Panc1 (cell line): ENCODE data around the gene TRAPPC8. TPM values are rescaled to one million over a fixed set of nuclear protein-coding genes. Genes with fewer than 3 reads are reported as not detected.

Experiments used
- ATAC-seq: fragments of 200-7000 bp; cut with Tn5 transposase; 2 replicates; pipeline ENCODE4 v1.9.1; 2020; ENCODE audit warnings: mild to moderate bottlenecking, moderate library complexity
- BruUV-seq: library from RNA; stranded (reverse); fragments of 400-500 nt; replicated peaks from 2 replicates; lab custom pipeline; 2021; lab: Mats Ljungman, UMichigan
- CTCF ChIA-PET: fragments of 300-600 bp; sonication (Branson Sonifier 250); formaldehyde crosslinking; loops from one replicate; lab custom pipeline; 2022; ENCODE audit warnings: antibody characterized with exemption; lab: Charles Lee
- POLR2A ChIA-PET: fragments of 300-600 bp; sonication (Branson Sonifier 250); formaldehyde crosslinking; loops from one replicate; lab custom pipeline; 2022; ENCODE audit warnings: antibody characterized with exemption; lab: Charles Lee
- DNase-seq: peaks from one replicate; pipeline ENCODE4 v3.0.0-alpha.2; 2010; ENCODE audit warnings: low read depth, low spot score
- H3K27ac ChIP-seq: 2 replicates; pipeline ENCODE4 v1.5.1; 2011; ENCODE audit warnings: mild to moderate bottlenecking, low read length, inconsistent platforms
- H3K27me3 ChIP-seq: fragments of 200-500 bp; sonication (Bioruptor generic); 2 replicates; pipeline ENCODE4 v1.6.0; 2014; ENCODE audit warnings: low read length, inconsistent platforms; ENCODE audit not compliant: control insufficient read depth, insufficient read depth
- H3K36me3 ChIP-seq: fragments of 200-500 bp; sonication (Bioruptor generic); 2 replicates; pipeline ENCODE4 v1.5.1; 2014; ENCODE audit warnings: inconsistent platforms, mild to moderate bottlenecking, low read length, moderate library complexity; ENCODE audit not compliant: control insufficient read depth, insufficient read depth
- H3K4me1 ChIP-seq: 2 replicates; pipeline ENCODE4 v1.5.1; 2011; ENCODE audit warnings: inconsistent platforms, mild to moderate bottlenecking, low read length, moderate library complexity; ENCODE audit not compliant: control insufficient read depth, insufficient read depth
- H3K4me3 ChIP-seq, 2 experiments: 2 replicates each; pipeline ENCODE4 v1.5.1; 2011 to 2012; ENCODE audit warnings: low read depth in 2 of 2, low read length in 2 of 2, mild to moderate bottlenecking in 2 of 2, inconsistent platforms in 1 of 2, moderate library complexity in 1 of 2
- H3K9me3 ChIP-seq: fragments of 200-500 bp; sonication (Bioruptor generic); 2 replicates; pipeline ENCODE4 v1.5.1; 2014; ENCODE audit warnings: low read depth, mild to moderate bottlenecking, inconsistent platforms, low read length, moderate library complexity; ENCODE audit not compliant: control insufficient read depth, insufficient read depth
- CTCF ChIP-seq: fragments of 450-650 bp; IDR thresholded peaks from 2 replicates; pipeline ENCODE4 v1.5.1; 2017; ENCODE audit warnings: mild to moderate bottlenecking
- POLR2AphosphoS5 ChIP-seq: IDR thresholded peaks from 2 replicates; pipeline ENCODE4 v1.6.1; 2012; ENCODE audit warnings: mild to moderate bottlenecking, low read depth, low read length, moderate library complexity
- REST ChIP-seq, 2 experiments: IDR thresholded peaks; 2 replicates each; pipeline ENCODE4 v1.6.1; 2011 to 2012; ENCODE audit warnings: low read depth in 2 of 2, control low read depth in 1 of 2, low read length in 1 of 2, mild to moderate bottlenecking in 1 of 2, moderate library complexity in 1 of 2; ENCODE audit not compliant: insufficient read depth in 1 of 2
- SIN3A ChIP-seq: IDR thresholded peaks from 2 replicates; pipeline ENCODE4 v1.6.1; 2012; ENCODE audit warnings: low read depth, mild to moderate bottlenecking, low read length, moderate library complexity, borderline replicate concordance; ENCODE audit not compliant: insufficient read depth
- TCF7L2 ChIP-seq: IDR thresholded peaks from 2 replicates; pipeline ENCODE4 v1.6.1; 2011; ENCODE audit warnings: mild to moderate bottlenecking, low read depth, low read length, inconsistent platforms
- in situ Hi-C: cut with HindIII; loops from 2 replicates; pipeline ENCODE4 v1.10.0; 2016; ENCODE audit warnings: low sequenced_read_pairs, low pct_unique_long_range_greater_than_20kb
- intact Hi-C: fragments of 100-400 bp; cut with micrococcal nuclease; formaldehyde crosslinking; loops from one replicate; pipeline ENCODE4 v1.10.0; 2022; ENCODE audit not compliant: unreplicated experiment
- total RNA-seq: library from RNA; stranded (reverse); gene quantifications from one replicate; pipeline ENCODE4 v1.2.1, GENCODE V29; 2021; ENCODE audit not compliant: unreplicated experiment

The TRAPPC8 gene
- total RNA-seq, 1 experiment from 2014 or later, result 35.3 TPM

GRCh38 chr18:31863103-31863502, 79.8 kb downstream of the TRAPPC8 start:
- ChIA-PET POLR2A (no interaction called here), CTCF (no interaction called here)
- BruUV-seq, result no TSS peak
- no peak overlapping the region for H3K27ac ChIP-seq
- H3K36me3 ChIP-seq, result peaks cover 28% of the 10 kb centered on the region; the same call in 1 of the 2 replicates
- H3K4me1 ChIP-seq, result no peaks in the 10 kb centered on the region
- no peak overlapping the region for H3K4me3 ChIP-seq
- in situ Hi-C loops, result no loop called here
- no peaks in the 10 kb centered on the region for H3K27me3 ChIP-seq
- no peaks in the 10 kb centered on the region for H3K9me3 ChIP-seq
- TF ChIP-seq TCF7L2 (no peak), POLR2AphosphoS5 (no peak), CTCF (no peak), REST (IDR thresholded peaks at IDR 0.05; ENCODE audit: insufficient read depth in 1 of 2, low read depth in 2 of 2, low read length in 1 of 2) (no peak), SIN3A (no peak)
- intact Hi-C loops, result no loop called here
- no peak for DNase-seq
- no peak for ATAC-seq

GRCh38 chr18:31860488-31860887, 82.4 kb downstream of the TRAPPC8 start:
- Histone ChIP-seq H3K4me1 (no peaks in the 10 kb centered on the region), H3K4me3 (no peak overlapping the region), H3K27me3 (no peaks in the 10 kb centered on the region), H3K27ac (no peak overlapping the region), H3K36me3 (peaks cover 32% of the 10 kb centered on the region; the same call in 1 of the 2 replicates), H3K9me3 (no peaks in the 10 kb centered on the region)
- DNase-seq, result no peak
- ChIA-PET POLR2A (no interaction called here), CTCF (no interaction called here)
- no peak for ATAC-seq
- in situ Hi-C loops, result no loop called here
- TF ChIP-seq REST (IDR thresholded peaks at IDR 0.05; ENCODE audit: insufficient read depth in 1 of 2, low read depth in 2 of 2, low read length in 1 of 2) (no peak), POLR2AphosphoS5 (no peak), TCF7L2 (no peak)
- intact Hi-C loops, result no loop called here
- BruUV-seq, result no TSS peak
